GM11168 (cell line): Measurements from ENCODE around the gene NLRP11.

Source experiments
- in situ Hi-C: fragments of 300-500 bp; cut with MboI; formaldehyde crosslinking; loops from one replicate; pipeline ENCODE4 v1.12.0; 2022; ENCODE audit warnings: low sequenced_read_pairs; ENCODE audit not compliant: unreplicated experiment

Gene NLRP11

DNA sequence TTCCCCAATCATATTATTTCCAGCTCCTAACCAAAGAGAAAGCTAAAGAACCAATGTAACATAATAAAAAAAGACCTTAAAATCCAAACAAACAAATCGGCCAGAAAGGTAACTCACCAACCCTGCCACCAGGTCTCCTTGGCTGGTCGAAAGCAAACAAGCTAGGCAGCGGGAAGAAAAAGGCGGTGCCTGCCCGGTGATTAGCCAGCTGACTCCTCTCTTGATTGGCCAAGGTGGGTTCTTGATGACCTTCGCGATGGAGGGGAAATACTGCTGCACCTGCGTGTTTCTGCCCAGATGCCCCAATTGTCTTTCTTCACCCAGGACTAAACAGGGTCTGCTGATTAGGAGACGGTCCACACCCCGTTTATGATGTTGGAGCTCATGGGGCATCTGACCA, at the start of gene NLRP11:
TSS of gene NLRP11 (minus strand) at position 154 of the 400 bp plus-strand sequence. CDS start 13,825 bp downstream, outside the sequence.
- in situ Hi-C loops = no loop called here

DNA sequence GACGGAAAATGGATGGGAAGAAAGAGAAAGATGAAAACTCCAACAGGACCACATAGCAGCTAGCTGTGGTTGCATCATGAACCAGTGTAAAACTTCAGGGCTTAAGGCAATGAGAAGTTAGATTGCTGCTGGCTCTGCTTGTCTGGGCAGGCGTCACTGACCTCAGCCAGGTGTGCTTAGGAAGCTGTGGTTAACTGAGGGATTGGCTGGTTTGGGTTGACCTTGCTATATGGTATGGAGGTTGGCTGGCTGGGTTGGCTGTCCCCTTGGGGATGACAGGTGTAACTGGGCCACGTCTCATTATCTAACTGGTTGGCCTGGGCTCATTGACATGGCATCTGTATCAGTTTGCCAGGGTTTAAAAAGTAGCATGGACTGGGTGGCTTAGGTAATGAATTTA, 45.4 kb upstream of the NLRP11 start:
- in situ Hi-C loops = no loop called here

DNA sequence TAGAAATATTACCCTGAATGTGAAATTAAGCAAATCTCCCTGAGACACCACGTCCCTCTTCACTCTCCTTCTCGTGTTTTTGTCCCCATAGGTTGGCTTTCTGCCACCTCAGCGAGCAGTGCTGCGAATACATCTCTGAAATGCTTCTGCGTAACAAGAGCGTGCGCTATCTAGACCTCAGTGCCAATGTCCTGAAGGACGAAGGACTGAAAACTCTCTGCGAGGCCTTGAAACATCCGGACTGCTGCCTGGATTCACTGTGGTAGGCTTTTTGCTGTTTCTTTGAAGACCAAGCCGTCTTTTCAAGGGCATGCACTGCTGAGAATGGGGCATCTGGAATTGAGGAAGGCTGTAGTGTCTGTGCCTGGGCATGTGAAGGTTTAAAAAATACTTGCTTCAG, 38.9 kb upstream of the NLRP11 start:
- in situ Hi-C loops = no loop called here

DNA sequence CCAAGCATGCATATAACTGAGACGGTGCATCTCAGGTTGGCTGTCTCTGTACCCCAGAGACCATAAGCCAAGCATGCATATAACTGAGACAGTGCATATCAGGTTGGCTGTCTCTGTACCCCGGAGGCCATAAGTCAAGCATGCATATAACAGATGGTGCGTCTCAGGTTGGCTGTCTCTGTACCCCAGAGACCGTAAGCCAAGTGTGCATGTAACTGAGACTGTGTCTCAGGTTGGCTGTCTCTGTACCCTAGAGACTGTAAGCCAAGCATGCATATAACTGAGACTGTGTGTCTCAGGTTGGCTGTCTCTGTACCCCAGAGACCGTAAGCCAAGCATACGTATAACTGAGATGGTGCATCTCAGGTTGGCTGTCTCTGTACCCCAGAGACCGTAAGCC, 35.3 kb upstream of the NLRP11 start:
- in situ Hi-C loops = no loop called here

DNA sequence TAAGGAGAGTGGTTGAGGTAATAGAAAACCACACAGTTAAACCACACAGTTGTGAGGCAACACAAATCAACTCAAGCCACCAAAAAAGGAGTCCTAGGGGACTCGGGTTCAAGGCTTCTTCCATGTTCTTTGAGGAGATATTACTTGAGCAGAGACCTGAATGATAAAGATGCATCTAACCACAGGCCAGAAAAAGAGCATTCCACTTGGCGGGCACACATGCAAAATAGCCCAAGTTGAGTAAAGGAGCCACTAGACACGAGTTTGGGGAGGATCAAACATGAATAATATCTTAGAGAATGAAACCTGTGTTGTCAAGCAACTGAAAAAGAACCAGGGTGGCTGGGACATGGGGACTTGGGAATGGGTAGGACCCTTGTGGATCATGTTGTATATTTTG, 34.7 kb upstream of the NLRP11 start:
- in situ Hi-C loops = no loop called here

DNA sequence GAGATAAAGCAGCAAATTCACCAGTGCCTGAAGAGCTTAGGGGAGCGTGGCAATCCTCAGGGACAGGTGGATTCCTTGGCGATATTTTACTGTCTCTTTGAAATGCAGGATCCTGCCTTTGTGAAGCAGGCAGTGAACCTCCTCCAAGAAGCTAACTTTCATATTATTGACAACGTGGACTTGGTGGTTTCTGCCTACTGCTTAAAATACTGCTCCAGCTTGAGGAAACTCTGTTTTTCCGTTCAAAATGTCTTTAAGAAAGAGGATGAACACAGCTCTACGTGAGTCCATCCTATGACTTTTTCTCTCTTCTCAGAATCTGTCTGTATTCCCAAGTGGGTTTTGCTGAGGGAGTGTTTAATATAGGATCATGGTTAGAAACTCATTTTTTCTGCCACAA, 27.2 kb upstream of the NLRP11 start:
- in situ Hi-C loops = no loop called here

DNA sequence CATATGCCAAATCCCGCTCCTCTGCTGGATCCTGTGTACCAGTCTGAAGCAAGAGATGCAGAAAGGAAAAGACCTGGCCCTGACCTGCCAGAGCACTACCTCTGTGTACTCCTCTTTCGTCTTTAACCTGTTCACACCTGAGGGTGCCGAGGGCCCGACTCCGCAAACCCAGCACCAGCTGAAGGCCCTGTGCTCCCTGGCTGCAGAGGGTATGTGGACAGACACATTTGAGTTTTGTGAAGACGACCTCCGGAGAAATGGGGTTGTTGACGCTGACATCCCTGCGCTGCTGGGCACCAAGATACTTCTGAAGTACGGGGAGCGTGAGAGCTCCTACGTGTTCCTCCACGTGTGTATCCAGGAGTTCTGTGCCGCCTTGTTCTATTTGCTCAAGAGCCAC, 26.6 kb upstream of the NLRP11 start:
- in situ Hi-C loops = no loop called here

DNA sequence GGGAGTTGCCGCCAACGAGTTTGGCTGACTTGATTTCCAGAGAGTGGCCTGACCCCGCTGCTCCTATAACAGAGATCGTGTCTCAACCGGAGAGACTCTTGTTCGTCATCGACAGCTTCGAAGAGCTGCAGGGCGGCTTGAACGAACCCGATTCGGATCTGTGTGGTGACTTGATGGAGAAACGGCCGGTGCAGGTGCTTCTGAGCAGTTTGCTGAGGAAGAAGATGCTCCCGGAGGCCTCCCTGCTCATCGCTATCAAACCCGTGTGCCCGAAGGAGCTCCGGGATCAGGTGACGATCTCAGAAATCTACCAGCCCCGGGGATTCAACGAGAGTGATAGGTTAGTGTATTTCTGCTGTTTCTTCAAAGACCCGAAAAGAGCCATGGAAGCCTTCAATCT, 26.2 kb upstream of the NLRP11 start:
- in situ Hi-C loops = no loop called here

DNA sequence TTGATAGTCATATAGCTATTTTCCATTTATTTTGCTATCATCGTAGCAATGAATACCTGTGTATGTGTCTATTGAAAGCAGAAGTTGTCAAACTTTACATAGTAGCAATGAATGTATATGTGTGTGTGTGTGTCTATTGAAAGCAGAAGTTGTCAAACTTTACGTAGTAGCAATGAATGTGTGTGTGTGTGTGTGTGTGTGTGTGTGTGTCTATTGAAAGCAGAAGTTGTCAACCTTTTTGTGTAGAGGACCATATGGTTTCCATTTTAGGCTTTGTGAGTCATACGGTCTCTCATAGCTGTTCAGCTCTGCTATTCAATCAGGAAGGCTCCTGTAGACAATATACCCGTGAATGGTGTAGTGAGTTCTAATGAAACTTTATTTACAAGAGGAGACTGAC, 25.4 kb upstream of the NLRP11 start:
- in situ Hi-C loops = no loop called here

DNA sequence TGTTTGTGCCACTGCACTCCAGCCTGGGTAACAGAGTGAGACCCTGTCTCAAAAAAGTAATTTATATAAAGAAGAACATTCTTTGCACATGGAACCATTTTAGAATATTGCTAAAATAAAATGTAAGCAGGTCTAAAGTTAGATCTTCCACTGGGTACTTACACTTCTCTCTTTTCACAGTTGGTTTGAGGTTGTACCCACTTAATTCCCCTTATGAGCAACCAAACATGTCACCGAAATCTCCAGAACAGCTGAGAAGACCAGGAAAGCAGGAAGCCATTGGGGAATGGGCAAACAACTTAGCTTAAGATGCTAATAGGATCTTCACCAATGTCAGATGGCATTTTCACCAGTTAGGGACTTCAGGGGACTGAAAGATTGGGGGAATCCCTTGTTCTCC, 23.4 kb upstream of the NLRP11 start:
- in situ Hi-C loops = no loop called here

DNA sequence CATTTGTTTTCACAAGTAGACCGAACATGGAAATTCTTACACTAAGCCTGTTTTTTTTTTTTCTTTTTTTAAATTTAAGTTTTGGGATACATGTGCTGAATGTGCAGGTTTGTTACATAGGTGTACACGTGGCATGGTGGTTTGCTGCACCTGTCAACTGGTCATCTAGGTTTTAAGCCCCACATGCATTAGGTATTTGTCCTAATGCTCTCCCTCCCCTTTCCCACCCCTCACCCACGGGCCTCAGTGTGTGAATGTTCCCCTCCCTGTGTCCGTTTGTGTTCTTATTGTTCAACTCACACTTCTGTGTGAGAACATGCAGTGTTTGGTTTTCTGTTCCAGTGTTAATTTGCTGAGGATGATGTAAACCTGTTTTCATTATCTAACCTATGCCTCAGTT, 7.1 kb upstream of the NLRP11 start:
- in situ Hi-C loops = no loop called here

DNA sequence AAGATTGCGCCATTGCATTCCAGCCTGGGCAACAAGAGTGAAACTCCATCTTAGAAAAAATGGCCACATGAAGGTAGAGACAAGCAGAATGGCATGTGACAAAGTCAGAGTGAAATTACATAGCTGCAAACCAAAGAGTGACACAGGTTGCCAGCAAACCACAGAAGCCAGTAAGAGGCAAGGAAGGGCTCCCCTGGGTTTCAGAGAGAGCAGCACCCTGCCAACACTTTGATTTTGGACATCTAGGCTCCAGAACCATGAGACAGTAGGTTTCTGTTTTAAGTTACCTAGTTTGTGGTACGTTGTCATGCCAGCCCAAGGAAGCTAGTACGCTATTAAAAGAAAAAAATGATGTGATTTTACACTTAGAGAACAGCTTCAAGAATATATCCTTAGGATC, 6.5 kb upstream of the NLRP11 start:
- in situ Hi-C loops = no loop called here

DNA sequence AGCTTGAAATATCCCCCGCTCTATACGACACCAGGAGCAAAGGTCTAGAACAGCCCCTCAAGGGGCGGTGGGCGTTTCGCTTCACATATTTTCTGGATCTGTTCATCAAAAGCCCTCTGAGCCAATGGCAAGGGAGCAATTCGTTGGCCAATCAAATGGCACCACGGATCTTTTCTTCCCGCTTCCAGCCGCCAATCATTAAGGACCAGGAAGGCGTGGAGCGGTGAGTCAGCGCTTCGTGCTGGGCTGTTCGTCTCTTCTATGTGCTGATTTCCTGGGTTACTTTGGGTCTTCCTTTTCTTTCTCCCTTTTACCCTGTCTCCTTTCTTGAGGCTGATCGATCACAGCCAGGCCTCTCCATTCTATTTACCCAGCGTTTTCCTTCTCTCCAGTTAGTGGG, 4.5 kb upstream of the NLRP11 start, which contains the start of gene NLRP4:
TSS of gene NLRP4 (plus strand) at position 201 of the 400 bp plus-strand sequence. CDS start 15,541 bp downstream, outside the sequence.
- in situ Hi-C loops = no loop called here

DNA sequence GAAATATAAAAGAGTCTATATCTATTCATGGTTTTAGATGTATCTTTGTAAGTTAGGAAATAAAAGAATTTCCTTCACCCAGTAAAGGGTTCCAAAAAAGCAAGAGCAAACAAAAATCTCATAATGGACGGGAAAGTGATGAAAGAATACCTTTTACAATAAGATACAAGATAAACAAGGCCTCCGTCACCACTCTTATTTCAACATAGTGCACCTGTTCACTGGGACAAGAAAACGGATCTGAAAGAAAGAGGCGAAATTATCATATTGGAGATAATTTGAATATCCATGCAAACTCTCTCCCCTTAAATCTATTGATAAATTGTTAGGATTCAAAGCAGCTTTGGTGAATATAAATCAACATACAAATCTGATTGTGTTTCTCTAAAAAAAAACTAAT, 877 bp upstream of the NLRP11 start:
- in situ Hi-C loops = no loop called here

DNA sequence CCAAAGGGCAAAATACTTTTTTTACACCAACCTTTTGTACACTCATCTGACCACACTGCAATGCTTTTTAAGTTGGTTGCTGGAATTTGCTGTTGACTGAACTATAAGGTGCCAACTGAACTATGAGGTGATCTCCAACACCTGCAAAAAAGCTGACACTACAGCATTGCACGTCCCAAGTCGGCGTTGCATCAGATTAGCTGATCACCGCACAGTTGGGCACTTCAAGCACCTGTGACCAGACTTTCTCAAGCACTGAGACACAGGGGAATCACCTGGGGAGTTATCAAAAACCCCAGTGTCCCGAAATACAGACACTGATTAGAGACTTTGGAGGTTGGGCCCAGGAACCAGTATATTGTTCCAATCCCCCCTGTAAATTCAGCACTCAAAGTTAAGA, 1.1 kb downstream of the NLRP11 start:
- in situ Hi-C loops = no loop called here

DNA sequence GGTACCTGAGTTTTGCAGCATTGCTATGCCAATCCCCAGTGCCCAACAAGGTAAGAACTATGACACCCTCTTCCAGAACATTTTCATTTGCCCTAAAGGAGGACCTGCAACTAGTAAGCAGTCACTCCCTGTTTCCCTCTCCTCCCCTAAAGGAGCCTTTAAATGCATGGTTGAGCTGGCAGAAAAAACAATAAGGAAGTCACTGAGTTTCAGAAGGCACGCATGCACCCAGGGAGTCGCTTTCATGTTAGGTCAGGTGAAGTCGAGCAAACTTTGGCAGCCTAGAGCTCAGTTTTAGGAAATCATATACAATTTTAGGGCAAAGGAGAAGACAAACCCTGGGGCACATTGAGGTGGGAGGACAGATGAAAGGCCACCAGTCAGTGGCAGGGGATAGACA, 11.8 kb downstream of the NLRP11 start:
- in situ Hi-C loops = no loop called here

DNA sequence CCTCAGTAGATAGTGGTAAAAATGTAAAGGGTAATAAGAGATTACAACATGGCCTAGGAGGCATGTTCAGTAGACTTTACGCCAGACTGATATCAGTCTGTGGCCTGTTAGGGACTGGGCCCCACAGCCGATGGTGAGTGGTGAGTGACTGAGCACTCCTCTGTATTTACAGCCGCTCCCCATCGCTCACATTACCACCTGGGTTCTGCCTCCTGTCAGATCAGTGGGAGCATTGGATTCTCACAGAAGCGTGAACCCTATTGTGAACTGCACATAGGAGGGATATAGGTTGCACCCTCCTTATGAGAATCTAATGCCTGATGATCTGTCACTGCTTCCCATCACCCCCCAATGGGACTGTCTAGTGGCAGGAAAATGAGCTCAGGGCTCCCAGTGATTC, 17.9 kb downstream of the NLRP11 start:
- in situ Hi-C loops = no loop called here

DNA sequence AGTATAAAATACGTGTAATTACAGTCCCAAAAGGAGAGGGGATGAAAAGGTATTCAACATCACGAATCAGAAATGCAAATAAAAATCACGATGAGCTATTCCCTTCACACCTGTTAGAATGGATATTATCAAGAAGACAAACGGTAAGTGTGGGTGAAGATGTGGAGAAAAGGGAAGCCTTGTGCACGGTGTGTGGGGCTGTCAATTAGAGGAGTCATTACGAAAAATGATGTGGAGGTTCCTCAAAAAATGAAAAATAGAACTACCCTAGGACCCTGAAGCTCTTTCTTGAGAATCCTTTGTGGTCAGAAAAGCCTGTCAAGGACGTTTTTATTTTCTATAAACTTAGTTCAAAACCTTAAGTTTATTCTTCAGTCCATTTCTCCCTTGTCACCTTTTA, 19.4 kb downstream of the NLRP11 start:
- in situ Hi-C loops = no loop called here

DNA sequence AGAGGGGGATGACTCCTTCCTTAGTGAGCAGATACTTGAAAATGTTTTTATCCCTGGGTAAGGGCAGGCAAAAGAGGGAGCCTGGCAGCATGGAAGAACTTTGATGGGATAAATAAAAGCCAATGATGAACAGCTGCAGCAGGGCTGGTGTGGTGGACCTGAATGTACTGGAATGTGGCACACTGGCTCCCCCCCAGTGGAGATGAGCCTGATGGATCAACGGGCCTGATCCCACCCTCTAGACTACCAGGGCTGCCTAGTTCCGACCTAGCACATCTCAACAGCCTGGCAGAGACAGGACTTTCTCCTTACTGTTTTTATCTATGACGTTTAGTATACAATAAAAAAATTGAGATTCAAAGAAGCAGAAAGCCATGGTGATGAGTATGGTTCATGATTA, 20.5 kb downstream of the NLRP11 start:
- in situ Hi-C loops = no loop called here

DNA sequence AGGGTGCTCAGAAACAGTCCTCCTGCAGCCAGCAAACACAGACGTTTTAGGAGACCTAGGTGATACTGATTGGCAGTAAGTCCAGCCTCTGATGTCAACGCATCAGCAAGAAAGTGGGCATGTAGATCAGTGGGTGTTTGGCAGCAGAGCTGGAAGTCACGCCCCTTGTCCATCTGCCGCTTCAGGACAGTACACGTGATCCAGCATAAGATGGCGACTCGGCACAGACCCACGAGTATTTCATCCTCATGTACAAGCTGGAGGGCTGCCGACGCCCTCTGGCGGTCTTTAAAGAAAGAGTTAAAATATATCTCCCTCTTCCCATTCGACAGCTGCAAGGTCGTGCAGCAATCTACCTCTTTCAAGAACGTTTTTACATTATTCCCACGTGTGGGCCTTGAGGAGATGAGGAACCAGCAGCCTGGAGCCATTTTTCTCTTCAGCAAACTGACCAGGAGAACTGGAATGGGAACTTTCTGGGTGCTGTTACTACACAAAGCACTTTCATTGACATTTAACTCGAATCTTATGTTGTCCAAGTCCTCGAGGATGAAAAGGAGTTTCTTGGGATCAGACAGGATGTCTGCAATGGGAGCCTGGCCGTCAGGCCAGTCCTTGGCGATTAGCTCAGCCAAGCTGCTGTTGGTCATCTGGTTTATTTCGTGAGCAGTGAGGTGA, 22.3 kb downstream of the NLRP11 start:
- in situ Hi-C loops = no loop called here

DNA sequence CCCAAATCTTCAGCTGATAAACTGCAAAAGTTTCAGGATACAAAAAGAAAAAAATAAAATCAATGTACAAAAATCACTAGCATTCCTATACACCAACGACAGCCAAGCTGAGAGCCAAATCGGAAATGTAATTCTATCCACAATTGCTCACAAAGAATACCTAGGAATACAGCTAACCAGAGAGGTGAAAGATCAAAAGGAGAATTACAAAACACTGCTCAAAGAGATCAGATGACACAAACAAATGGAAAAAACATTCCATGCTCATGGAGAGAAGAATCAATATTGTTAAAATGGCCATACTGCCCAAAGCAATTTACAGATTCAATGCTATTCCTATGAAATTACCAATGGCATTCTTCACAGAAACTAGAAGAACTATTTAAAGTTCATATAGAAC, 29.5 kb downstream of the NLRP11 start:
- in situ Hi-C loops = no loop called here

DNA sequence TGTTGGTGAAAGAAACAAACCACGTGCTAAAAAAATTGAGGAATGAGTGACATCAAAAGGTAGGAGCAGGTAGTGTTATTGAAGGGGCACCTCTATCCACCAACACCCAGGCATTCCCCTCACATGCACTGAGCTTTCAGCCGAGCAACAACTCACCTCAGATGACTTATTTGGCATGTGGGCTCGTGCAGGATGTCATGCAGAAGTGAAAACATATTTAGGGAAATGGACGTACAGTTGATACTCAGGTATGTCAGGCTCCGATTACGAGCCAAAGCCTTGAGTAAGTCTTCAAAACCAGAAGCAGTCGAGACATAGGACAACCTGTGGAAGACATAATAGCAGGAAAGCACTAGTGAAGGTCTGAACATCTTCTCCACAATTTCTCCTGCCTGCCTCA, 30.4 kb downstream of the NLRP11 start:
- in situ Hi-C loops = no loop called here

DNA sequence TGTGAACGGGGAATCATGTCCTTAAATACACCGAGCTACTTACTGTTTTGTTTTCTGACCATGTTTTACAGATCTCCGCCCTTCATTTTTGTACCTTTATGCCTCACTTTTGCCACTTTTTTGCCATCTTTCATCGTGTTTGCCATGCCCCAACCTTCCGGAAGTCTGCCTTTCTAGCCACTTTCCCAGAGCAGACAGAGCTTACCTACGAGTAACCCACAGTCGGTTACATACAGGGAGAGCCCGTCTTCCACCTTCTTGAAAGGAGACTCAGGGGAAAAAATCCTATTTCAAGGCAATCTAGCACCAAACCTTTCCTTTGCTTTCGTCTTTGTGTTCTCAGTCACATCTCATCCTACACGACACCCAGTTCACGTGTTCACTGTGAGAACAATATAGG, 36.8 kb downstream of the NLRP11 start:
- in situ Hi-C loops = no loop called here
